Heart left ventricle (tissue), 16 donors: ENCODE data around the gene HTRA3. TPM values are rescaled to one million over a fixed set of nuclear protein-coding genes. Genes with fewer than 3 reads are reported as not detected.
A peak's percentile ranks its signal among the peaks of the same experiment; 100 is the strongest.

ENCODE experiments used
- ATAC-seq, 4 donors: fragments of 200-7000 bp; cut with Tn5 transposase; one replicate each; pipeline ENCODE4 v1.9.1; 2020 to 2022; ENCODE audit warnings: moderate library complexity in 4 of 4, mild to moderate bottlenecking in 3 of 4, moderate number of reproducible peaks in 1 of 4
- DNase-seq, 5 donors: peaks; one replicate each; pipeline ENCODE4 v3.0.0-alpha.2; 2020
- H3K27ac ChIP-seq, 12 donors: fragments of 200-600 bp; sonication (generic) in 4 of 12; one replicate each; pipeline versions ENCODE4 v1.5.0 to v1.8.0; 2016 to 2022; ENCODE audit warnings: mild to moderate bottlenecking in 2 of 12
- H3K27me3 ChIP-seq, 9 donors: fragments of 200-600 bp; sonication (generic) in 2 of 9; one replicate each; pipeline versions ENCODE4 v1.5.1 to v1.8.0; 2016 to 2022; ENCODE audit warnings: mild to moderate bottlenecking in 3 of 9
- H3K36me3 ChIP-seq, 9 donors: fragments of 200-600 bp; sonication (generic) in 2 of 9; one replicate each; pipeline versions ENCODE4 v1.5.0 to v1.8.0; 2018 to 2022; ENCODE audit warnings: mild to moderate bottlenecking in 2 of 9
- H3K4me1 ChIP-seq, 12 donors: fragments of 200-600 bp; sonication (generic) in 4 of 12; one replicate each; pipeline versions ENCODE4 v1.5.0 to v1.8.0; 2016 to 2022; ENCODE audit warnings: mild to moderate bottlenecking in 3 of 12
- H3K4me3 ChIP-seq, 12 donors: fragments of 200-600 bp; sonication (generic) in 4 of 12; one replicate each; pipeline versions ENCODE4 v1.5.0 to v1.8.0; 2017 to 2022; ENCODE audit warnings: mild to moderate bottlenecking in 9 of 12, moderate library complexity in 4 of 12
- H3K9me3 ChIP-seq, 12 donors: fragments of 200-600 bp; sonication (generic) in 4 of 12; one replicate each; pipeline versions ENCODE4 v1.5.0 to v1.8.0; 2016 to 2022; ENCODE audit warnings: mild to moderate bottlenecking in 1 of 12
- CTCF ChIP-seq, 12 donors: fragments of 200-600 bp; sonication (generic) in 4 of 12; IDR thresholded peaks; one replicate each; pipeline versions ENCODE4 v1.5.0 to v1.8.0; 2018 to 2022; ENCODE audit warnings: antibody characterized with exemption in 12 of 12, mild to moderate bottlenecking in 5 of 12
- POLR2A ChIP-seq, 2 donors: fragments of 450-650 bp; IDR thresholded peaks; one replicate each; pipeline ENCODE4 v1.6.1; 2017; ENCODE audit warnings: antibody characterized with exemption in 2 of 2, mild to moderate bottlenecking in 2 of 2, moderate library complexity in 2 of 2
- WGBS, 4 donors: extraction: QIAGEN DNeasy Blood & Tissue Kit in 2 of 4; methylation state at CpG; one replicate each; pipeline versions ENCODE4 v1.1.5 to v1.1.7; 2013 to 2018; 5-methylcytosine and 5-hydroxymethylcytosine counted together
- intact Hi-C, 10 donors: fragments of 100-400 bp; cut with DNase I; formaldehyde crosslinking; loops; one replicate each; pipeline versions ENCODE4 v1.11.1 to v1.14.2; 2022
- polyA plus RNA-seq, 2 donors: library from polyadenylated mRNA; stranded (reverse); fragments of 200-250 nt; gene quantifications; one replicate each; pipeline ENCODE4 v1.2.3, GENCODE V29; 2013
- total RNA-seq, 9 donors: library from RNA; depleted of rRNA in 2 of 9; stranded (reverse); fragments of >200 nt in 2 of 9; fragmentation: NEBNext Ultra II Directional in 3 of 9; extraction: Animal tissue kit (Norgen Biotek cat#: 25700) in 3 of 9; gene quantifications; one replicate each; pipeline versions ENCODE4 v1.1.0 to v1.2.4, GENCODE V29; 2016 to 2023
- donor health status: ischemic (EF 13 %, LVEDD 7.1; RV severe dilation, severe dysfunction).
- donor health status: healthy with polysubstance abuse.
- donor health status: DM: no; HTN: yes; CAD: no.
- donor health status: DM: no; HTN: no; CAD: no.
- donor health status: ischemic (EF 25% LVEDD 6.9; RV normal size, moderate dysfunction).
- donor health status: ischemic (EF 25% LVEDD 5.7; RV mildly dilated, moderate dysfunction).
- donor health status: healthy.
- donor health status: DM: yes; HTN: yes; CAD: no.
- donor health status: ischemic (EF 35%, LVEDD 5.7; RV mildly dilated, moderate dysfunction).
- donor health status: nonischemic (EF 11% LVEDD 7.7; RV severe dilation, severe dysfunction).
- donor health status: DM: yes; HTN: yes; CAD: no.
- donor health status: PGD.
- donor health status: ischemic (EF 29% LVEDD 5.4; RV normal size, mild dysfunction).
- donor health status: nonischemic (EF 23%, LVEDD 6.1; RV moderate dilation, normal function).

The HTRA3 gene
- total and polyA plus RNA-seq, 11 donors: 26.8 to 84.6 (median 50.1) TPM

GRCh38 chr4:8324640-8325239 lies 55.2 kb downstream of the HTRA3 start:
- peaks cover 0 to 25% (median 3%) of the 10 kb centered on the region in 12 donors for H3K9me3 ChIP-seq

DNA sequence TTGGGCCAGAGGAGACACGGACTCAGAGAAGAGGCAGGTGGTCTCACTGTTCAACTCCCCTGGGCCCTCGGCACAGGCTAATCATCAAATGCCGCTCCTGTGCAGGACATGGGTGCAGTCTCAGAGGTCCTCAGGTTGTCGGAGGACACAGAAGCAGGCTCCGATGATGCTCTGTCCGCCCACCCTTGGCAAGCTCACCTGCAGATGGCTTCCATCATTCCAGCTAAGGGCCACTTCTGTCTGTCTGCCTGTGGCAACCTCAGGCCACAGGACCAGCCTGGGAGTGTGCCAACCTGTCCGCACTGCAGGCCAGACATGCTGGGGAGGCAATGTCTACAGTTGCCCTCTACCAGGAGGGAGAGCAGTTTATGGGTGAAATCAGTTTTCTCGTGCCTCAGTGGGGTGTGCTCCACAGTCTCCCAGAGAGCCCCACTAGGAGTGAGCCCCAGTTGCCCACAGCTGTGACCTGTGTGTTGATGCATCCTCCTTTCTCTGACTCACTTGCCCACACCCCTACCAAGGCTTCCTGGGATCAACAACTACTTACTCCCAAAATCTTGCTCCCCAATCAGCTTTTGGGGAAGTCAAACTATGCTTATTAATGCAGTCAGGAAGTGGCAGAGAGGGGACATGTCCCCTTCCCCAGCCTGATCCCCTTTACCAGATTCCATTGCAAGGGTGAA lies 55.9 kb downstream of the HTRA3 start:
- intact Hi-C loops: loop anchor here in 2 of 10 donors (10.0 kb wide), 2 partner anchors 59 to 79 kb away; no protein-coding TSS in a partner anchor
- H3K4me1 ChIP-seq: peaks cover 0 to 18% (median 8%) of the 10 kb centered on the region in 12 donors
- H3K4me3 ChIP-seq: no peak overlapping the region
- WGBS, 4 donors: 60 to 72% (median 69%) methylated on average over 7 to 8 of the region's 8 CpGs
- no peak overlapping the region for H3K27ac ChIP-seq
- no peak for ATAC-seq
- peak in 2 of 5 donors; percentile 8 to 18 for DNase-seq
- H3K9me3 ChIP-seq: peaks cover 0 to 25% (median 3%) of the 10 kb centered on the region in 12 donors
- H3K27me3 ChIP-seq: no peaks in the 10 kb centered on the region
- TF ChIP-seq CTCF (IDR thresholded peaks at IDR 0.05) (no peak), POLR2A (IDR thresholded peaks at IDR 0.05) (no peak)
- no peaks in the 10 kb centered on the region for H3K36me3 ChIP-seq

More at GRCh38 chr4:8324640-8325239, 55.2 kb downstream of the HTRA3 start:
- TF ChIP-seq CTCF (IDR thresholded peaks at IDR 0.05): no peak
- no peak for TF ChIP-seq POLR2A (IDR thresholded peaks at IDR 0.05)
- peaks cover 0 to 18% (median 10%) of the 10 kb centered on the region in 12 donors for H3K4me1 ChIP-seq
- H3K36me3 ChIP-seq: no peaks in the 10 kb centered on the region
- no peaks in the 10 kb centered on the region for H3K27me3 ChIP-seq
- intact Hi-C loops: loop anchor here in 2 of 10 donors (10.0 kb wide), 2 partner anchors 60 to 80 kb away; no protein-coding TSS in a partner anchor
- ATAC-seq (no peak), DNase-seq (peak in 2 of 5 donors; percentile 0 to 14)
- no peak overlapping the region for H3K27ac ChIP-seq
- no peak overlapping the region for H3K4me3 ChIP-seq
- 71 to 84% (median 77%) methylated on average over 6 of the region's 6 CpGs for WGBS, 4 donors

DNA sequence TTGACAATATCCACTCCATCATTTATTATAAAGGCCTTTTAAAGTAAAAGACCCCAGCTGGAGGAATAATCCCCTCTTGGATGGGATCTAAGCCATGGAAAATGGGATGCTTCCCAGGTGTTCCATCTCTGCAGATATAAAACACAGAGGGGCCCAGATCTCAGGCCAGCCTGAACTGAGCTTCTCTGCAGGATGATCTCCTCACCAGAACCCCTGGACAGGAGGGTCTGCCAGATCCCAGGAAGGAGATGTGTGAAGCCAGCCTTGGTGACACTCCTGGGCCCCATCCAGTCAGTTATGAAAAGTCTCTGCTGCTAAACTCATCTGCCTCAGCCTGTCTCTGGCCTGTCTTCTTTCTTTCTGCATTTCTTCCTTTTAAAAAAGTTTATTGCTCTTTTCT lies 56.7 kb downstream of the HTRA3 start:
- Histone ChIP-seq H3K9me3 (peaks cover 0 to 25% (median 3%) of the 10 kb centered on the region in 12 donors), H3K27ac (no peak overlapping the region), H3K27me3 (no peaks in the 10 kb centered on the region), H3K4me3 (no peak overlapping the region), H3K36me3 (no peaks in the 10 kb centered on the region), H3K4me1 (peaks cover under 1 to 21% (median 12%) of the 10 kb centered on the region in 12 donors)
- TF ChIP-seq POLR2A (IDR thresholded peaks at IDR 0.05): no peak
- no peak for TF ChIP-seq CTCF (IDR thresholded peaks at IDR 0.05)
- no peak for DNase-seq
- no peak for ATAC-seq
- intact Hi-C loops: loop anchor here in 2 of 10 donors (10.0 kb wide), 2 partner anchors 59 to 79 kb away; no protein-coding TSS in a partner anchor

DNA sequence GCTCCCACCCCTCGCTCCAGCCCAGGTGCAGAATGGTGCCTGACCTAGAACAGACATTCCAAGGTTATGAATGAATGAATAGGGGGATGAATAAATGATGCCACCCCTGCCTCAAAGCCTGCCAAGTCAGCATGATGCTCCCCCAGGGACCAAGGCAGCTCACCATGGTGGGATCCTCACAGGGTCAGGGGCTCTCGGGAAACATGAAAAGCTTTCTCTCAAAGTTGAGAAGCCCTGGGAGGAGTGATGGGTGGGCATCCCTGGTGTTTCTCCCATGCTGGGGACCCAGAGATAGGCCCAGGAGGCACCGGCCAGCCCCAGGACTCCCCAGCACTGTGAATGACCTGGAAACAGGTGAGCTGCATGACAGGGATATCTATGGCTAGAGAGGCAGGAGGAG lies 58.9 kb downstream of the HTRA3 start:
- peaks cover 2 to 25% (median 15%) of the 10 kb centered on the region in 12 donors for H3K4me1 ChIP-seq
- peak in 1 of 5 donors; percentile 11 for DNase-seq
- intact Hi-C loops: loop anchor here in 2 of 10 donors (10.0 kb wide), 2 partner anchors 56 to 76 kb away; no protein-coding TSS in a partner anchor
- no peaks in the 10 kb centered on the region for H3K36me3 ChIP-seq
- H3K27ac ChIP-seq: peak overlapping the region in 1 of 12 donors; percentile 81
- no peak for TF ChIP-seq POLR2A (IDR thresholded peaks at IDR 0.05)
- no peak for TF ChIP-seq CTCF (IDR thresholded peaks at IDR 0.05)
- no peak overlapping the region for H3K4me3 ChIP-seq
- WGBS, 4 donors: 76 to 100% (median 93%) methylated on average over 2 to 3 of the region's 3 CpGs
- ATAC-seq: no peak
- H3K27me3 ChIP-seq: no peaks in the 10 kb centered on the region
- H3K9me3 ChIP-seq: peaks cover 0 to 20% (median 3%) of the 10 kb centered on the region in 12 donors
